Islet of Langerhans (tissue), 1 donor: ENCODE measurements around the gene GALNT10.

Experiments
- FAIRE-seq: peaks from one replicate; lab custom pipeline; 2011; peaks lifted over from hg19 to GRCh38; lab: Jason Lieb, UNC

Gene GALNT10

GRCh38 chr5:154298065-154298464 lies 107.5 kb downstream of the GALNT10 start:
- FAIRE-seq, result no peak

- no peak for FAIRE-seq
Observed at GRCh38 chr5:154300207-154300883, 109.8 kb downstream of the GALNT10 start.

DNA sequence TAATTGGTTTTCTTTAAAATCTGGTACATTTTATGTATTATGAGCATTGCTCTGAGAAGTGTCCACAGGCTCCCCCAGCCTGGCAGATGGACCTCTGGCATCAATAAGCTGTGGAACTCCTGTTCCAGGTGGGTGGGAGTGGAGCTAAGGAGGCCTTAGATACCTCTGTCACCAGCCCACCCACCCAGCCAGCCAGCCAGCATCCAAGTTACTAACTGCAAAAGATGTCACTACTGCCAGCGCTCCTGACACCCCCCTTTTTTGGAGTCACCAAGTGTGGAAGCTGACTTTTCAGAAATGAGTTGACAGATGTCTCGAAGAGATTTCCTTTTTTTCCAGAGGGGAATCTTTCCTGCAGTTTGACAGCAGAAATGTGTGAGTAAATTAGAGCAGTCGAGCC lies 111.2 kb downstream of the GALNT10 start:
- no peak for FAIRE-seq

GRCh38 chr5:154302161-154302560 lies 111.6 kb downstream of the GALNT10 start:
- no peak for FAIRE-seq

GRCh38 chr5:154303133-154303532 lies 112.6 kb downstream of the GALNT10 start:
- no peak for FAIRE-seq

- FAIRE-seq, result no peak
Observed at GRCh38 chr5:154308443-154309370, 118.2 kb downstream of the GALNT10 start.

GRCh38 chr5:154309371-154309745 lies 118.8 kb downstream of the GALNT10 start:
- FAIRE-seq, result no peak

- no peak for FAIRE-seq
Observed at GRCh38 chr5:154309805-154310204, 119.3 kb downstream of the GALNT10 start.

- FAIRE-seq, result no peak
Observed at GRCh38 chr5:154311362-154311761, 120.8 kb downstream of the GALNT10 start.

- FAIRE-seq, result no peak
Observed at GRCh38 chr5:154312000-154312399, 121.5 kb downstream of the GALNT10 start.

- FAIRE-seq, result no peak
Observed at GRCh38 chr5:154312576-154312975, 122.0 kb downstream of the GALNT10 start.

DNA sequence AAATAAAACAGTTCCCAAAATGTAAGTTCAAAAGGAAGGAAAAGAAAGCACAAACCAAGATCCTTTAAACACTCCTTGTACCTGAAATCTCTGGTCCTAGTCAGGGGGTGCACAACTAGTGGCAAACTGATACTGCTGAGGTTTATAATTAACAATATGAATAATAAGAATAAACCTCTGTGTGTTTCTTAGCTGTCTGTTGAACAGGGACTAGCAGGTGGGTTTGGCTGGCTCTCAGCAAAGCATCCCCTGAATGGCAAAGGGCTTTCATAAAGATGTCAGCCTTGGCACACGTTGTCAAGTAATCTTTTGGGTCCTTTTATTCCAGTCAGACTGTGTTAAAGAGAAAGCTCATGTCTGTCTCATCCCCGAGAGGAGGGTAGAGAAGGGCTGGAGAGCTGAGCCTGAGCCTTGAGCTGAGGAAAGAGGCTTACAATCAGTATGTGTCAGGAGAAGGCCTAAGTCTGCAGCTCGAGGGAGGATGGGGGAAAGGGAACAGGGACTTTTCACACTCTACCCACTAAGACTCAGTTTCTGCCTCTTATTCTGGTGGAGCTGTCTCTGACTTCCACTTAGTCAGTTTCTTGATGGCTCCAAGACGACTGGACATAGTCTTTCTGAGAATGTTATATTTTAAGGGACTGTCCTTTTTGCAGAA lies 123.0 kb downstream of the GALNT10 start:
- no peak for FAIRE-seq

DNA sequence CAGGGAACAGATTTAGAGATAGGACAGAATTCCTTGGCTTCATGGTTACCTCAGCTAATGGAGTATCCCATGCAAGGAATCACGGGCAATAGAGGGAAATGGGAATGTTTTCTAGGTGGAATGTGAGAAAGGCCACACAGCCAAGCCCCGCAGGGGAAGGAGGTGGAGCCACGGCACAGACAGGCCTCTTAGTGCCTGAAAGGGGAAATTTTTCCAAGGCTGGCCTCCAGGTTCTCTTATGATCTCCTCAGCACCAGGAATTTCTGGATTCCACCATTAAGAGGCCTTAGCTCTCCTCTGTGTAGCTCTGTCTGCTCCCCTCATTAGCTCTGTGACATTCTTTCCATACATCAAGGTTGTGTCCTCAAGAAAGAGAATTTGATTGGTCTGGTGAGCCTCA lies 124.7 kb downstream of the GALNT10 start:
- no peak for FAIRE-seq

- FAIRE-seq, result no peak
Observed at GRCh38 chr5:154315756-154316155, 125.2 kb downstream of the GALNT10 start.

GRCh38 chr5:154316223-154316935 lies 125.8 kb downstream of the GALNT10 start:
- no peak for FAIRE-seq

DNA sequence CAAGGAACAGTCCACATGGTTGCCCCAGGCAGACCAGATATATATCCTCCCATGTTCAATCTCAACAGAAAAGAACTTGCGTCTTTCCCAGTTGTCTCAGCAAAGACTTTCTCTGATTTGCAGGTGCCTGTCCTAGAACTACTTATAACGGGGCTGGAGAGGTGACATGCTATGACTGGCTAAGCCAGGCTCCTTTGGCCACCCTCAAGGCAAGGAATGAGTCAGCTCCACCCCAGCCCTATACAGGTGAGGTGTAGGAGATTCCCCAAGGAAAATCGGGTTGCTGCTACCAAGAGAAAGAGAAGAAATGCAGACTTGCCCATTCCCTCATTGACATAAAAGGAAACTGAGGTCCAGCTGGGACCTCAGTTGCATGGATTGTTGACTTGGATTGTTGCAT lies 127.4 kb downstream of the GALNT10 start:
- FAIRE-seq, result no peak

DNA sequence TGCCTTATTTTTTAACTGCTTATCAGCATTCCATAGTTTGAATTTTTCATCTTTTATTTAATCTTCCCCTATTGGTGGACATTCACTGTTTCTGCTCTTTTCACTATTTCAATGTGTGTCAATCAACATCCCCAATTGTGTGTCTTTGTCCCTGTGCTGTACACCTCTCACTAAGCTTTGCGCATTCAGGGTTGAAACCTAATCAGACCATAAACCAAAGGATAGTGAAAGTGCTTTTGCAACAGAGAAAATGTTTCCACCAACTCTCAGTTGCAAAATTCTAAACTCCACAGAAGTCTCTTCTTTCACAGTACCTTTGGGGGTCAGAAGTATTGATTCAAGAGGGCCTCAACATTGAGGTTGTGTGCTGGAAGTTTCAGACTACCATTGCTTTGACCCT lies 128.2 kb downstream of the GALNT10 start:
- FAIRE-seq, result no peak

- no peak for FAIRE-seq
Observed at GRCh38 chr5:154319736-154320135, 129.2 kb downstream of the GALNT10 start.

DNA sequence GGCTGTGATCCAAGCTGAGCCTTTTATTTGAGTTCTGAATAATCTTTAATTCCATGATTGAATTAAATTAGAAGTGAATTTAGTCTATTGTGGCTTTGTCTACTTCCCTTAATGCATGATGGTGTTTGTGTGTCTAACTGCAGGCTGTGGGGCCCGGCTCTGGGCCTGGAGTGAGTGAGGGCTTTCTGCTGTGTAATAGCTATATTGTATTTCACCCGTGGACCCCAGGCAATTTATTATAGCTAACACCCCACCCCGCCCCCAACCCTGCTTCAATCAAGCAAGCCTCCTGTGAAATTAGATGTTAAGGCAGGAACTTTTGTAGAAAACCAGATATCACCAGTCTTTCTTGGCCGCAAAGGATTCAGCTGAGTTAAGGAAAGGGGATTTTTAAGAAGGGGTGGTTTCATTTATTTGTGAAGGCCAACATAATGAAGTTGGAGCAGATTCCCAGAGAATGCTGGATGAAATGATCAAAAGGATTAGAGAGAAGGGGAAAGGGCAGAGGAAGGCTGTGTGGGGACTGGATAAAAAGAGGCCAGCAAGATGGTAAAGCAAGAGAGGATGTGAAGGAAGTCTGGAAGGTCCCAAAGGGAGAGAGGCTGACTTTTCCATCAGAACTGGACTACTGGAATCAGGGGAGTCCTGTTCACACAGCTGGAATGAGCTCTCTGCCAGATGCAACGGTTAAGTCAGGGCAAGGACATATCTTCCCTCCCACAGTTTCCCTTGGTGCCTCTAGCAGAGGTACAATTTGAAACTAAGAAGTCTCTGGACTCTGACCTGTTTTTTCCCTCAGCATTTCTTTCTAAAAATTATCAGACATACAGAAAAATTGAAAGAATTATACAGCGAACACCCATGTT lies 129.9 kb downstream of the GALNT10 start:
- no peak for FAIRE-seq

DNA sequence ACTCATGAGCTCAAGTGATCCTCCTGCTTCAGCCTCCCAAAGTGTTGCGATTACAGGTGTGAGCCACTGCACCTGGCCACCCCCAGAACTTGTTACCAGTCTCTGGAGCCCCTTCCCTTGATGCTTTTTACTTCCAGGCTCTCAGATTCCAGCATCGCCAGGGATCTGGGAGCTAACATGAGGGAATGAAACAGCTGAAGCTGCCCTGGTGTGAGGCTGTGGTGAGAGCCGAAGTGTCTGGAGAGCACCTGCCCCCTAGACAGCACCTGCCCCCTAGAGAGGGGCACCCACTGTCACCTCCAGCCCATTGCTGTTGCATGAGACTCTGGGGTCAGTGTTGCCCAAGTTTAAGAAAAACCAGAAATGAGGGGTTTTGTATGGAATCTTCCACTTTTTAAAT lies 131.0 kb downstream of the GALNT10 start:
- no peak for FAIRE-seq

DNA sequence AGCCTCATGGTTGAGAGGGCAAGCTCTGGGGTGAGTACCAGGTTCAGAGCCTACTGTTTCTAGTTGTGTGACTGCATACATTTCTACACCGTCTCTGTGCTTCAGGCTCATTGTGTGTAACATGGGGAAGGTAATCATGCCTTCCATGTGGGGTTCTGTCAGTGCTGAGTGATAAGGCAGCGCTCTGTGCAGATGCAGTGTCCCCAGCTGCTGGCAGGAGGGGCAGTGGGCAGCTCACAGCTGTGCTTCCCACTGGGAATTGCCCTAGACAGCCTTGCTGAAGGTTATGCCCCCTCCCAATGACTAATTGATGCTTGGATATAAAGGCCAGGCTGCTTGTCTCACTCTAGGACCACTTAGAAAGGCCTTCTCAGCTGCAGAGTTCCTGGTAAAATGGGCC lies 133.5 kb downstream of the GALNT10 start:
- FAIRE-seq, result no peak

DNA sequence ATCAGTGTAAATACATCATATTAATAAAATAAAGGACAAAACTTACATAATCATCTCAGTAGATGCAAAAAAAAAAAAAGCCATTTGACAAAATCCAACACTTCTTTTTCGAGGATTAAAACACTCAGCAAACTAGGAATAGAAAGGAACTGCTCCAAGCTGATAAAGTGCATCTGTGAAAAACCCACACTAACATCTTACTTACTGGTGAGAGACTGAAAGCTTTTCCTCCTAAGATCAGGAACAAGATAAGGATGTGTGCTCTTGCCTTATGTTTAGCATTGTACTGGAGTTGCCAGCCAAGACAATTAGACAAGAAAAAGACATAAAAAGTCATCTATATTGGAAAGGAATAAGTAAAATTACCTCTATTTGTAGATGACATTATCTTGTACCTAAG lies 135.0 kb downstream of the GALNT10 start:
- no peak for FAIRE-seq
